ENCODE measurements around the gene TCF7. TPM values are rescaled to one million over a fixed set of nuclear protein-coding genes. Genes with fewer than 3 reads are reported as not detected.
A peak's percentile ranks its signal among the peaks of the same experiment; 100 is the strongest.

The TCF7 gene
- polyA plus RNA-seq, 1 donor from 2014 or later: 0.15 TPM

- peaks cover 34% of the 10 kb centered on the region for H3K27me3 ChIP-seq (ENCODE audit: insufficient read depth, low read depth, low read length)
- peak overlapping the region; percentile 59 for H3K4me3 ChIP-seq (ENCODE audit: low read length)
- no peaks in the 10 kb centered on the region for H4K20me1 ChIP-seq (ENCODE audit: insufficient read depth)
- no peaks in the 10 kb centered on the region for H3F3A ChIP-seq (ENCODE audit: insufficient read depth, low read length, poor library complexity, severe bottlenecking)
- H2AFZ ChIP-seq (ENCODE audit: low read depth, low read length): no peak overlapping the region
- H3K4me2 ChIP-seq (ENCODE audit: low read length): no peak overlapping the region
- no peaks in the 10 kb centered on the region for H3K9me2 ChIP-seq (ENCODE audit: insufficient read depth, low read length)
- no peaks in the 10 kb centered on the region for H3K36me3 ChIP-seq (ENCODE audit: insufficient read depth, low read length)
- H3K9me3 ChIP-seq (ENCODE audit: low read length): no peaks in the 10 kb centered on the region
- H3K27ac ChIP-seq (ENCODE audit: low read length): no peak overlapping the region
- H3K9ac ChIP-seq (ENCODE audit: low read length): no peak overlapping the region
- H3K79me2 ChIP-seq (replicated peaks; ENCODE audit: insufficient read depth, low read length): no peaks in the 10 kb centered on the region
- TF ChIP-seq POLR2AphosphoS5 (IDR thresholded peaks at IDR 0.05) (no peak), RAD21 (conservative IDR thresholded peaks at IDR 0.05) (no peak), REST (IDR thresholded peaks at IDR 0.05; ENCODE audit: borderline replicate concordance) (no peak), TAF1 (IDR thresholded peaks at IDR 0.05; ENCODE audit: low read depth) (no peak), CTCF (IDR thresholded peaks at IDR 0.05; ENCODE audit: poor library complexity, severe bottlenecking) (no peak), EP300 (conservative IDR thresholded peaks at IDR 0.05; ENCODE audit: poor library complexity, severe bottlenecking) (no peak), EZH2 (IDR thresholded peaks at IDR 0.05; ENCODE audit: borderline replicate concordance, insufficient read depth, low read length, poor library complexity, severe bottlenecking) (no peak)
Measured at GRCh38 chr5:134115806-134116175, 1.3 kb downstream of the TCF7 start.

- no peak overlapping the region for H3K27ac ChIP-seq (ENCODE audit: low read length)
- no peak overlapping the region for H3K4me2 ChIP-seq (ENCODE audit: low read length)
- no peaks in the 10 kb centered on the region for H3K36me3 ChIP-seq (ENCODE audit: insufficient read depth, low read length)
- TF ChIP-seq TAF1 (IDR thresholded peaks at IDR 0.05; ENCODE audit: low read depth) (no peak), SMC3 (conservative IDR thresholded peaks at IDR 0.05; ENCODE audit: poor library complexity) (no peak), CTCF (IDR thresholded peaks at IDR 0.05; ENCODE audit: poor library complexity, severe bottlenecking) (no peak), MXI1 (conservative IDR thresholded peaks at IDR 0.05; ENCODE audit: poor library complexity, severe bottlenecking) (no peak), RAD21 (conservative IDR thresholded peaks at IDR 0.05) (no peak), POLR2AphosphoS5 (IDR thresholded peaks at IDR 0.05) (no peak), REST (IDR thresholded peaks at IDR 0.05; ENCODE audit: borderline replicate concordance) (no peak), EZH2 (IDR thresholded peaks at IDR 0.05; ENCODE audit: borderline replicate concordance, insufficient read depth, low read length, poor library complexity, severe bottlenecking) (no peak), EP300 (conservative IDR thresholded peaks at IDR 0.05; ENCODE audit: poor library complexity, severe bottlenecking) (no peak)
- no peak overlapping the region for H3K9ac ChIP-seq (ENCODE audit: low read length)
- no peaks in the 10 kb centered on the region for H4K20me1 ChIP-seq (ENCODE audit: insufficient read depth)
- H3K4me3 ChIP-seq (ENCODE audit: low read length): no peak overlapping the region
- no peaks in the 10 kb centered on the region for H3F3A ChIP-seq (ENCODE audit: insufficient read depth, low read length, poor library complexity, severe bottlenecking)
- no peaks in the 10 kb centered on the region for H3K79me2 ChIP-seq (replicated peaks; ENCODE audit: insufficient read depth, low read length)
- H3K27me3 ChIP-seq (ENCODE audit: insufficient read depth, low read depth, low read length): peaks cover 34% of the 10 kb centered on the region
- H2AFZ ChIP-seq (ENCODE audit: low read depth, low read length): no peak overlapping the region
- H3K9me2 ChIP-seq (ENCODE audit: insufficient read depth, low read length): no peaks in the 10 kb centered on the region
- H3K9me3 ChIP-seq (ENCODE audit: low read length): no peaks in the 10 kb centered on the region
Measured at GRCh38 chr5:134116286-134116685, 1.8 kb downstream of the TCF7 start.
